ENCODE data around the gene ZNF488. TPM values are rescaled to one million over a fixed set of nuclear protein-coding genes. Genes with fewer than 3 reads are reported as not detected.

Gene ZNF488
- polyA plus RNA-seq, 1 of the 3 experiments (the other 2 are of a cell fraction): 0.59 TPM

DNA sequence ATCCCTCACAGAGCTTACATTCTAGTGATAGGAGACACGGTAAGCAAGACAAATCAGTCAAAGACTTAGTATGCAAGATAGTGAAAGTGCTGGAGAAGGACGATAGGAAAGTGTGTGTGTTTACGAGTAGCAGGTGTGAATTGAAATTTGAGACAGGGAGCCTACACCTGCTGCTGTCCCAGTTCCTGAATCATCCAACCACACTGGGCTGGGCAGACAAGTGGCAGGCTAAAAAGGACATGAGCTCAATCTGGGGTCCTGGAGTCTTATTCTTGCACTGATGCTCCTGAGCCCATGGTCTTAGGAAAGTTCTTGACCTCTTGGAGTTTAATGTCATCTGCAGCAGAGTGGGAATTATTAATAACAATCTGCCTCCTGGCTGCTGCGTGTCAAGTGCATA lies 19.7 kb downstream of the ZNF488 start:
- POLR2A ChIA-PET: no interaction called here
- Histone ChIP-seq H3K27ac (ENCODE audit: low read depth in 2 of 2, low read length in 1 of 2) (no peak overlapping the region), H3K36me3 (replicated peaks in 1 of 2; ENCODE audit: control insufficient read depth in 1 of 2, insufficient read depth in 2 of 2, low read length in 1 of 2) (no peaks in the 10 kb centered on the region), H3K9ac (no peak overlapping the region), H2AFZ (ENCODE audit: low read depth) (no peak overlapping the region), H3K27me3 (ENCODE audit: insufficient read depth) (no peaks in the 10 kb centered on the region), H3K4me2 (no peak overlapping the region), H3F3A (replicated peaks; ENCODE audit: insufficient read depth) (peaks cover 3% of the 10 kb centered on the region), H3K79me2 (ENCODE audit: insufficient read depth) (no peaks in the 10 kb centered on the region), H3K9me3 (no peaks in the 10 kb centered on the region), H4K20me1 (ENCODE audit: insufficient read depth) (no peaks in the 10 kb centered on the region), H3K4me3 (ENCODE audit: low read depth in 2 of 2, low read length in 1 of 2) (no peak overlapping the region), H3K9me2 (no peaks in the 10 kb centered on the region), H3K4me1 (ENCODE audit: control insufficient read depth in 1 of 2, insufficient read depth in 2 of 2, low read depth in 1 of 2, low read length in 1 of 2) (peaks cover 0 to 8% of the 10 kb centered on the region in 2 experiments; a peak in 1 of 4 replicates)
- WGBS (ENCODE audit: low lambda C conversion rate): 72% methylated on average over 4 of the region's 4 CpGs
- TF ChIP-seq, protein P1, sequence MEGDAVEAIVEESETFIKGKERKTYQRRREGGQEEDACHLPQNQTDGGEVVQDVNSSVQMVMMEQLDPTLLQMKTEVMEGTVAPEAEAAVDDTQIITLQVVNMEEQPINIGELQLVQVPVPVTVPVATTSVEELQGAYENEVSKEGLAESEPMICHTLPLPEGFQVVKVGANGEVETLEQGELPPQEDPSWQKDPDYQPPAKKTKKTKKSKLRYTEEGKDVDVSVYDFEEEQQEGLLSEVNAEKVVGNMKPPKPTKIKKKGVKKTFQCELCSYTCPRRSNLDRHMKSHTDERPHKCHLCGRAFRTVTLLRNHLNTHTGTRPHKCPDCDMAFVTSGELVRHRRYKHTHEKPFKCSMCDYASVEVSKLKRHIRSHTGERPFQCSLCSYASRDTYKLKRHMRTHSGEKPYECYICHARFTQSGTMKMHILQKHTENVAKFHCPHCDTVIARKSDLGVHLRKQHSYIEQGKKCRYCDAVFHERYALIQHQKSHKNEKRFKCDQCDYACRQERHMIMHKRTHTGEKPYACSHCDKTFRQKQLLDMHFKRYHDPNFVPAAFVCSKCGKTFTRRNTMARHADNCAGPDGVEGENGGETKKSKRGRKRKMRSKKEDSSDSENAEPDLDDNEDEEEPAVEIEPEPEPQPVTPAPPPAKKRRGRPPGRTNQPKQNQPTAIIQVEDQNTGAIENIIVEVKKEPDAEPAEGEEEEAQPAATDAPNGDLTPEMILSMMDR (IDR thresholded peaks at IDR 0.05): no peak
- TF ChIP-seq MAX (IDR thresholded peaks at IDR 0.05; ENCODE audit: low read depth): no peak
- TF ChIP-seq POLR2AphosphoS5 (IDR thresholded peaks at IDR 0.05; ENCODE audit: low read depth, low read length): no peak
- no peak for TF ChIP-seq NRF1 (IDR thresholded peaks at IDR 0.05; ENCODE audit: low read depth, low read length)
- CTCF ChIA-PET: interaction anchor here (1.1 to 5.3 kb wide), 4 partner anchors 10 to 53 kb away, joined by 3 to 23 read pairs (median 4); no protein-coding TSS in a partner anchor
- no peak for DNase-seq

DNA sequence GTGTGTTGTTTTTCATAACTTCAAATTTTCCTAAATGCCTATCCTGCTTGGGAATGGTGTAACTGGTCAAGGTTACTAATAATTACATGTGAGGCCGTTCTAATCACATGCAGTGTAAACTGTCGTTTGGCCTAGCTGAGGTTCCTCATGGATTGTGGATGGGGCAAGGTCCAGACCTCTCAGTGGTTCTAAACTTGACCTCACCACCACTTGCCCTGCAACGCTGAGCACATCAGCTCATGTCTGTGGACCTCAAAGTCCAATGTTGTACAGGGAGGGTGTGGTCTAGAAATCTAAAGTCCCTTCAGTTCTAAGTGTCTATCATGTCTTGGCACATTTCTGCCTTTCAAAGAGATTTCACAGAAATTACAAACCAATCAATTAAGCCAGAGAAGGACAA lies 20.3 kb downstream of the ZNF488 start:
- Histone ChIP-seq H3K79me2 (ENCODE audit: insufficient read depth) (no peaks in the 10 kb centered on the region), H3K36me3 (replicated peaks in 1 of 2; ENCODE audit: control insufficient read depth in 1 of 2, insufficient read depth in 2 of 2, low read length in 1 of 2) (no peaks in the 10 kb centered on the region), H2AFZ (ENCODE audit: low read depth) (no peak overlapping the region), H3K27ac (ENCODE audit: low read depth in 2 of 2, low read length in 1 of 2) (no peak overlapping the region), H3K9me2 (no peaks in the 10 kb centered on the region), H3K9ac (no peak overlapping the region), H3K4me3 (ENCODE audit: low read depth in 2 of 2, low read length in 1 of 2) (no peak overlapping the region), H3K4me1 (ENCODE audit: control insufficient read depth in 1 of 2, insufficient read depth in 2 of 2, low read depth in 1 of 2, low read length in 1 of 2) (peaks cover 0 to 8% of the 10 kb centered on the region in 2 experiments; a peak in 1 of 4 replicates), H3F3A (replicated peaks; ENCODE audit: insufficient read depth) (peaks cover 3% of the 10 kb centered on the region), H3K27me3 (ENCODE audit: insufficient read depth) (no peaks in the 10 kb centered on the region), H4K20me1 (ENCODE audit: insufficient read depth) (no peaks in the 10 kb centered on the region), H3K4me2 (no peak overlapping the region), H3K9me3 (no peaks in the 10 kb centered on the region)
- ChIA-PET POLR2A (no interaction called here), CTCF (interaction anchor here (0.7 to 5.3 kb wide), 6 partner anchors 10 to 339 kb away, joined by 3 to 23 read pairs (median 4); no protein-coding TSS in a partner anchor)
- no peak for DNase-seq
- 64% methylated on average over 2 of the region's 3 CpGs for WGBS (ENCODE audit: low lambda C conversion rate)
- TF ChIP-seq YY1 (IDR thresholded peaks at IDR 0.05; ENCODE audit: low read depth): no peak
- no peak for TF ChIP-seq NRF1 (IDR thresholded peaks at IDR 0.05; ENCODE audit: low read depth, low read length)
- TF ChIP-seq MXI1 (IDR thresholded peaks at IDR 0.05; ENCODE audit: low read depth, low read length): no peak
- TF ChIP-seq FOXM1 (IDR thresholded peaks at IDR 0.05; ENCODE audit: low read depth): no peak
- no peak for TF ChIP-seq ZBTB33 (IDR thresholded peaks at IDR 0.05; ENCODE audit: borderline replicate concordance, low read depth)
- no peak for TF ChIP-seq MEF2A (IDR thresholded peaks at IDR 0.05; ENCODE audit: borderline replicate concordance, low read depth)
- no peak for TF ChIP-seq USF2 (IDR thresholded peaks at IDR 0.05; ENCODE audit: borderline replicate concordance, low read depth, low read length)
- no peak for TF ChIP-seq NFIC (IDR thresholded peaks at IDR 0.05; ENCODE audit: borderline replicate concordance)
- TF ChIP-seq, protein P1 (IDR thresholded peaks at IDR 0.05): no peak
- no peak for TF ChIP-seq TEAD4 (IDR thresholded peaks at IDR 0.05; ENCODE audit: borderline replicate concordance, insufficient read depth)
- TF ChIP-seq GABPA (IDR thresholded peaks at IDR 0.05; ENCODE audit: low read depth): no peak
- TF ChIP-seq TCF12 (IDR thresholded peaks at IDR 0.05): no peak
- TF ChIP-seq, protein P2, sequence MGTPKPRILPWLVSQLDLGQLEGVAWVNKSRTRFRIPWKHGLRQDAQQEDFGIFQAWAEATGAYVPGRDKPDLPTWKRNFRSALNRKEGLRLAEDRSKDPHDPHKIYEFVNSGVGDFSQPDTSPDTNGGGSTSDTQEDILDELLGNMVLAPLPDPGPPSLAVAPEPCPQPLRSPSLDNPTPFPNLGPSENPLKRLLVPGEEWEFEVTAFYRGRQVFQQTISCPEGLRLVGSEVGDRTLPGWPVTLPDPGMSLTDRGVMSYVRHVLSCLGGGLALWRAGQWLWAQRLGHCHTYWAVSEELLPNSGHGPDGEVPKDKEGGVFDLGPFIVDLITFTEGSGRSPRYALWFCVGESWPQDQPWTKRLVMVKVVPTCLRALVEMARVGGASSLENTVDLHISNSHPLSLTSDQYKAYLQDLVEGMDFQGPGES (IDR thresholded peaks at IDR 0.05; ENCODE audit: low read depth, low read length): no peak
- no peak for TF ChIP-seq RAD21 (IDR thresholded peaks at IDR 0.05; ENCODE audit: low read length)
- no peak for TF ChIP-seq FOXJ3 (CRISPR knock-in tag; IDR thresholded peaks at IDR 0.05)
